HepG2 (cell line): Measurements from ENCODE around the gene AARSD1. TPM values are rescaled to one million over a fixed set of nuclear protein-coding genes. Genes with fewer than 3 reads are reported as not detected.

ENCODE experiments used
- ATF7-NPFF ChIP-seq: sonication (generic); formaldehyde crosslinking; IDR thresholded peaks from 2 replicates; pipeline ENCODE4 v1.8.1; 2023; ENCODE audit warnings: mild to moderate bottlenecking, low read depth, missing genetic modification reagents, moderate library complexity
- EEA1 ChIP-seq: sonication (generic); formaldehyde crosslinking; IDR thresholded peaks from 2 replicates; pipeline ENCODE4 v1.5.1; 2020; ENCODE audit warnings: mild to moderate bottlenecking, missing genetic modification reagents, borderline replicate concordance
- GATA4 ChIP-seq: sonication (generic); IDR thresholded peaks from 2 replicates; pipeline ENCODE4 v1.6.1; 2016; ENCODE audit warnings: antibody characterized with exemption, low read depth, borderline replicate concordance
- GPN1 ChIP-seq: sonication (generic); formaldehyde crosslinking; IDR thresholded peaks from 2 replicates; pipeline ENCODE4 v1.5.1; 2020; ENCODE audit warnings: missing genetic modification reagents, borderline replicate concordance
- PRDM10 ChIP-seq: sonication (generic); formaldehyde crosslinking; IDR thresholded peaks from 2 replicates; pipeline ENCODE4 v1.4.0; 2020; ENCODE audit warnings: low read depth, missing genetic modification reagents
- ZBTB20 ChIP-seq: sonication (generic); formaldehyde crosslinking; IDR thresholded peaks from 2 replicates; pipeline ENCODE4 v1.8.1; 2023; ENCODE audit warnings: missing genetic modification reagents, low read depth, mild to moderate bottlenecking, borderline replicate concordance
- ZNF510 ChIP-seq: sonication (generic); formaldehyde crosslinking; IDR thresholded peaks from 2 replicates; pipeline ENCODE4 v1.4.0; 2020; ENCODE audit warnings: low read depth, mild to moderate bottlenecking, missing genetic modification reagents
- ZNF558 ChIP-seq: sonication (generic); formaldehyde crosslinking; IDR thresholded peaks from 2 replicates; pipeline ENCODE4 v1.9.0; 2022; ENCODE audit warnings: mild to moderate bottlenecking, missing genetic modification reagents, borderline replicate concordance
- ZNF605 ChIP-seq: sonication (generic); formaldehyde crosslinking; IDR thresholded peaks from 2 replicates; pipeline ENCODE4 v1.8.0; 2022; ENCODE audit warnings: mild to moderate bottlenecking, missing genetic modification reagents
- ZNF720 ChIP-seq: sonication (generic); formaldehyde crosslinking; IDR thresholded peaks from 2 replicates; pipeline ENCODE4 v1.4.0; 2020; ENCODE audit warnings: missing genetic modification reagents
- ZNF749 ChIP-seq: sonication (generic); formaldehyde crosslinking; IDR thresholded peaks from 2 replicates; pipeline ENCODE4 v1.8.0; 2022; ENCODE audit warnings: mild to moderate bottlenecking, missing genetic modification reagents, moderate library complexity, borderline replicate concordance
- ZSCAN20 ChIP-seq: sonication (generic); formaldehyde crosslinking; IDR thresholded peaks from 2 replicates; pipeline ENCODE4 v1.4.0; 2020; ENCODE audit warnings: missing genetic modification reagents, mild to moderate bottlenecking, borderline replicate concordance
- polyA plus RNA-seq, 8 experiments: library from polyadenylated mRNA; depleted of rRNA in 3 of 8; stranded (reverse) in 7 of 8; unstranded in 1 of 8; fragments of >200 nt; fragmentation: Illumina TruSeq in 4 of 8; extraction: Trizol in 4 of 8; gene quantifications; 2 replicates each; pipeline versions ENCODE4 v1.2.1 to v1.2.3, GENCODE V29; 2011 to 2016; ENCODE audit warnings: low read depth in 4 of 8, missing spikeins in 1 of 8, mixed read lengths in 1 of 8; ENCODE audit not compliant: insufficient read depth in 1 of 8
- total RNA-seq, 5 experiments: library from RNA; depleted of rRNA; stranded (reverse); fragments of >200 nt; fragmentation: Illumina TruSeq; extraction: Trizol; gene quantifications; 2 replicates each; pipeline ENCODE4 v1.2.3, GENCODE V29; 2016; ENCODE audit warnings: low read depth in 1 of 5
- TF ChIP-seq, protein P1 (sequence below): sonication (generic); formaldehyde crosslinking; IDR thresholded peaks from one replicate; pipeline ENCODE4 v1.5.1; 2020; ENCODE audit warnings: mild to moderate bottlenecking, missing genetic modification reagents; ENCODE audit errors: not compliant biosample characterization
- TF ChIP-seq, protein P2 (sequence below): sonication (generic); formaldehyde crosslinking; IDR thresholded peaks from 2 replicates; pipeline ENCODE4 v1.4.0; 2020; ENCODE audit warnings: mild to moderate bottlenecking, missing genetic modification reagents, borderline replicate concordance

AARSD1 gene
- total and polyA plus RNA-seq, 2 of the 13 experiments (the other 11 are each of a cell fraction or from before 2014, with no cell fraction given) = 24.7 to 29.3 TPM

DNA sequence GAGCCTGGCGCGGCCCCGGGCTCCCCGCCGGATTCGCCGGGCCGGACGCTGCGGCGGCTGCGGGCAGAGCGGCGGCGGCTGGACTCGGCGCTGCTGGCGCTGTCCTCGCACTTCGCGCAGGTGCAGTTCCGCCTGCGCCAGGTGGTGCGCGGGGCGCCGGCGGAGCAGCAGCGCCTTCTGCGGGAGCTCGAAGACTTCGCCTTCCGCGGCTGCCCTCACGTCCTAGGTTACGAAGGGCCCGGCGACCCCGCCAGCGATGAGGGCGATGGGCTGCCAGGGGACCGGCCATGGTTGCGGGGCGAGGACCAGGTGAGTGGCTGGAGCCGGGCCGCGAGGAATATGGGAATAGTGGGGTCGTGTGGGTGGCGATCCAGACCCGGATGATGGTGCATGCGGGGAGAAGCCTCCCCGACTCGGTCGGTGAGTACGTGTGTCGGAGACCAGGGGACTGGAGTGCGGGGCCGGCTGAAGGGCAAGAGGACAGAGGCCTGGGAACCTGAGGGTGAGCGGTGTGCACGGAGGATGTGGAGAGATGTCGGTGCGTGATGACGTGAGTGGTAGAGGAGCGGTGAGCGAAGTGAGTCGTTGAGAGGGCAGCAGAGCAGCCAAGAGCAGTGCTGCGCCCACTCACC is 16.6 kb upstream of the AARSD1 start (continued):
- TF ChIP-seq ZNF605 (0 out of 2 replicates have a peak, but pooled peaks have one; percentile 19), GPN1 (no peak; the same call in 1 of the 2 replicates), EEA1 (CRISPR knock-in tag) (peak; percentile 80; the same call in 1 of the 2 replicates), ZNF720 (CRISPR knock-in tag) (no peak), ZNF510 (CRISPR knock-in tag) (0 out of 2 replicates have a peak, but pooled peaks have one; percentile 46), ZBTB20 (CRISPR knock-in tag) (peak; percentile 85; the same call in 1 of the 2 replicates), ATF7-NPFF (CRISPR knock-in tag) (peak; percentile 94; the same call in 1 of the 2 replicates), ZNF749 (CRISPR knock-in tag) (peak; percentile 86; the same call in 1 of the 2 replicates), GATA4 (no peak), ZSCAN20 (CRISPR knock-in tag) (0 out of 2 replicates have a peak, but pooled peaks have one; percentile 6), PRDM10 (CRISPR knock-in tag) (no peak), ZNF558 (CRISPR knock-in tag) (peak; percentile 77; the same call in 1 of the 2 replicates)
- TF ChIP-seq, protein P1, sequence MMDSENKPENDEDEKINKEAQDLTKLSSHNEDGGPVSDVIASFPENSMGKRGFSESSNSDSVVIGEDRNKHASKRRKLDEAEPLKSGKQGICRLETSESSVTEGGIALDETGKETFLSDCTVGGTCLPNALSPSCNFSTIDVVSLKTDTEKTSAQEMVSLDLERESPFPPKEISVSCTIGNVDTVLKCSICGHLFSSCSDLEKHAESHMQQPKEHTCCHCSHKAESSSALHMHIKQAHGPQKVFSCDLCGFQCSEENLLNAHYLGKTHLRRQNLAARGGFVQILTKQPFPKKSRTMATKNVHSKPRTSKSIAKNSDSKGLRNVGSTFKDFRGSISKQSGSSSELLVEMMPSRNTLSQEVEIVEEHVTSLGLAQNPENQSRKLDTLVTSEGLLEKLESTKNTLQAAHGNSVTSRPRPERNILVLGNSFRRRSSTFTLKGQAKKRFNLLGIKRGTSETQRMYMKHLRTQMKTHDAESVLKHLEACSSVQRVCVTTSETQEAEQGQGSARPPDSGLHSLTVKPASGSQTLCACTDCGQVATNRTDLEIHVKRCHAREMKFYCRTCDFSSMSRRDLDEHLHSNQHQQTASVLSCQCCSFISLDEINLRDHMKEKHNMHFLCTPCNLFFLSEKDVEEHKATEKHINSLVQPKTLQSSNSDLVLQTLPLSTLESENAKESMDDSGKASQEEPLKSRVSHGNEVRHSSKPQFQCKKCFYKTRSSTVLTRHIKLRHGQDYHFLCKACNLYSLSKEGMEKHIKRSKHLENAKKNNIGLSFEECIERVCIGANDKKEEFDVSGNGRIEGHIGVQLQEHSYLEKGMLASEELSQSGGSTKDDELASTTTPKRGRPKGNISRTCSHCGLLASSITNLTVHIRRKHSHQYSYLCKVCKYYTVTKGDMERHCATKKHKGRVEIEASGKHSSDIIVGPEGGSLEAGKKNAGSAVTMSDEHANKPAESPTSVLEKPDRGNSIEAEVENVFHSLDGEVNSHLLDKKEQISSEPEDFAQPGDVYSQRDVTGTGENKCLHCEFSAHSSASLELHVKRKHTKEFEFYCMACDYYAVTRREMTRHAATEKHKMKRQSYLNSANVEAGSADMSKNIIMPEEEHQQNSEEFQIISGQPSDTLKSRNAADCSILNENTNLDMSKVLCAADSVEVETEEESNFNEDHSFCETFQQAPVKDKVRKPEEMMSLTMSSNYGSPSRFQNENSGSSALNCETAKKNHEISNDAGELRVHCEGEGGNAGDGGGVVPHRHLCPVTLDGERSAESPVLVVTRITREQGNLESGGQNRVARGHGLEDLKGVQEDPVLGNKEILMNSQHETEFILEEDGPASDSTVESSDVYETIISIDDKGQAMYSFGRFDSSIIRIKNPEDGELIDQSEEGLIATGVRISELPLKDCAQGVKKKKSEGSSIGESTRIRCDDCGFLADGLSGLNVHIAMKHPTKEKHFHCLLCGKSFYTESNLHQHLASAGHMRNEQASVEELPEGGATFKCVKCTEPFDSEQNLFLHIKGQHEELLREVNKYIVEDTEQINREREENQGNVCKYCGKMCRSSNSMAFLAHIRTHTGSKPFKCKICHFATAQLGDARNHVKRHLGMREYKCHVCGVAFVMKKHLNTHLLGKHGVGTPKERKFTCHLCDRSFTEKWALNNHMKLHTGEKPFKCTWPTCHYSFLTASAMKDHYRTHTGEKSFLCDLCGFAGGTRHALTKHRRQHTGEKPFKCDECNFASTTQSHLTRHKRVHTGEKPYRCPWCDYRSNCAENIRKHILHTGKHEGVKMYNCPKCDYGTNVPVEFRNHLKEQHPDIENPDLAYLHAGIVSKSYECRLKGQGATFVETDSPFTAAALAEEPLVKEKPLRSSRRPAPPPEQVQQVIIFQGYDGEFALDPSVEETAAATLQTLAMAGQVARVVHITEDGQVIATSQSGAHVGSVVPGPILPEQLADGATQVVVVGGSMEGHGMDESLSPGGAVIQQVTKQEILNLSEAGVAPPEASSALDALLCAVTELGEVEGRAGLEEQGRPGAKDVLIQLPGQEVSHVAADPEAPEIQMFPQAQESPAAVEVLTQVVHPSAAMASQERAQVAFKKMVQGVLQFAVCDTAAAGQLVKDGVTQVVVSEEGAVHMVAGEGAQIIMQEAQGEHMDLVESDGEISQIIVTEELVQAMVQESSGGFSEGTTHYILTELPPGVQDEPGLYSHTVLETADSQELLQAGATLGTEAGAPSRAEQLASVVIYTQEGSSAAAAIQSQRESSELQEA = peak; percentile 88
- TF ChIP-seq, protein P2, sequence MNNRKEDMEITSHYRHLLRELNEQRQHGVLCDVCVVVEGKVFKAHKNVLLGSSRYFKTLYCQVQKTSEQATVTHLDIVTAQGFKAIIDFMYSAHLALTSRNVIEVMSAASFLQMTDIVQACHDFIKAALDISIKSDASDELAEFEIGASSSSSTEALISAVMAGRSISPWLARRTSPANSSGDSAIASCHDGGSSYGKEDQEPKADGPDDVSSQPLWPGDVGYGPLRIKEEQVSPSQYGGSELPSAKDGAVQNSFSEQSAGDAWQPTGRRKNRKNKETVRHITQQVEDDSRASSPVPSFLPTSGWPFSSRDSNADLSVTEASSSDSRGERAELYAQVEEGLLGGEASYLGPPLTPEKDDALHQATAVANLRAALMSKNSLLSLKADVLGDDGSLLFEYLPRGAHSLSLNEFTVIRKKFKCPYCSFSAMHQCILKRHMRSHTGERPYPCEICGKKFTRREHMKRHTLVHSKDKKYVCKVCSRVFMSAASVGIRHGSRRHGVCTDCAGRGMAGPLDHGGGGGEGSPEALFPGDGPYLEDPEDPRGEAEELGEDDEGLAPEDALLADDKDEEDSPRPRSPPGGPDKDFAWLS (CRISPR knock-in tag) = no peak
